HG03378 (cell line): ENCODE measurements around the gene KRTAP13-3.

Source experiments
- ATAC-seq: cut with Tn5 transposase; IDR thresholded peaks from one replicate; pipeline ENCODE4 v1.9.1; 2021; ENCODE audit warnings: mild to moderate bottlenecking, moderate library complexity; ENCODE audit not compliant: unreplicated experiment

Gene KRTAP13-3

GRCh38 chr21:30425826-30426225, at the start of gene KRTAP13-3:
Gene KRTAP13-3 (minus strand): TSS chr21:30425926. CDS start chr21:30425912, 14 bp downstream.
- no peak for ATAC-seq

- no peak for ATAC-seq
Measured at GRCh38 chr21:30468900-30469714, 43.4 kb upstream of the KRTAP13-3 start.

GRCh38 chr21:30463713-30464112, 38.0 kb upstream of the KRTAP13-3 start:
- ATAC-seq: no peak

GRCh38 chr21:30448514-30448913, 22.8 kb upstream of the KRTAP13-3 start:
- no peak for ATAC-seq

- no peak for ATAC-seq
Measured at GRCh38 chr21:30447056-30447455, 21.3 kb upstream of the KRTAP13-3 start.

- ATAC-seq: no peak
Measured at GRCh38 chr21:30444204-30444603, 18.5 kb upstream of the KRTAP13-3 start.

- no peak for ATAC-seq
Measured at GRCh38 chr21:30443226-30443625, 17.5 kb upstream of the KRTAP13-3 start.

GRCh38 chr21:30439975-30440374, 14.2 kb upstream of the KRTAP13-3 start, which contains the start of gene KRTAP15-1:
Gene KRTAP15-1 (plus strand): TSS chr21:30440275. CDS start chr21:30440328, 53 bp downstream.
- no peak for ATAC-seq

GRCh38 chr21:30437010-30437565, 11.4 kb upstream of the KRTAP13-3 start:
- ATAC-seq: no peak

GRCh38 chr21:30434033-30434631, 8.4 kb upstream of the KRTAP13-3 start:
- ATAC-seq: no peak

GRCh38 chr21:30430170-30430655, 4.5 kb upstream of the KRTAP13-3 start, which contains the start of gene KRTAP13-4:
Gene KRTAP13-4 (plus strand): TSS chr21:30430220. CDS start chr21:30430276, 56 bp downstream.
- no peak for ATAC-seq

- no peak for ATAC-seq
Measured at GRCh38 chr21:30426731-30427130, 1.0 kb upstream of the KRTAP13-3 start.

GRCh38 chr21:30415993-30416392, 9.7 kb downstream of the KRTAP13-3 start:
- no peak for ATAC-seq

GRCh38 chr21:30408782-30409494, 16.8 kb downstream of the KRTAP13-3 start:
- no peak for ATAC-seq

- no peak for ATAC-seq
Measured at GRCh38 chr21:30395731-30396130, 30.0 kb downstream of the KRTAP13-3 start, which contains the start of gene KRTAP13-1. Gene KRTAP13-1 (plus strand): TSS chr21:30396031. CDS start chr21:30396087, 56 bp downstream.

- no peak for ATAC-seq
Measured at GRCh38 chr21:30391492-30392025, 34.2 kb downstream of the KRTAP13-3 start.

GRCh38 chr21:30382201-30382600, 43.5 kb downstream of the KRTAP13-3 start:
- no peak for ATAC-seq
